SK-N-SH (cell line): ENCODE results near the gene FOXP1. TPM values are rescaled to one million over a fixed set of nuclear protein-coding genes. Genes with fewer than 3 reads are reported as not detected.

ENCODE experiments used
- CTCF ChIA-PET: fragments of 300-600, 350-600 bp; formaldehyde crosslinking; extraction: SDS; loops from one replicate; lab custom pipeline; 2021; lab: Yijun Ruan, JAX
- POLR2A ChIA-PET: fragments of 350-600 bp; sonication (Branson Sonifier 250); formaldehyde crosslinking; extraction: SDS; loops from one replicate; lab custom pipeline; 2020; ENCODE audit warnings: antibody characterized with exemption, inconsistent platforms; lab: Yijun Ruan, JAX
- DNase-seq: peaks from one replicate; pipeline ENCODE4 v3.0.0; 2012
- H2AFZ ChIP-seq: fragments of 200-600 bp; sonication (generic); 2 replicates; pipeline ENCODE4 v1.8.1; 2016; ENCODE audit warnings: antibody characterized with exemption, mild to moderate bottlenecking, low read depth
- H3F3A ChIP-seq: fragments of 200-600 bp; sonication (generic); replicated peaks from 2 replicates; pipeline ENCODE3; 2016; ENCODE audit warnings: antibody characterized with exemption, mild to moderate bottlenecking; ENCODE audit not compliant: insufficient read depth
- H3K27ac ChIP-seq, 2 experiments: fragments of 200-500 bp in 1 of 2; fragments of 200-600 bp in 1 of 2; sonication (Bioruptor generic) in 1 of 2; sonication (generic), shearing (Covaris generic) in 1 of 2; 2 replicates each; pipeline versions ENCODE4 v1.5.1 to v1.6.1; 2014 to 2016; ENCODE audit warnings: low read depth in 2 of 2, inconsistent platforms in 1 of 2, low read length in 1 of 2, mild to moderate bottlenecking in 1 of 2, mixed read lengths in 1 of 2
- H3K27me3 ChIP-seq: fragments of 200-600 bp; sonication (generic), shearing (Covaris generic); 2 replicates; pipeline ENCODE4 v1.6.1; 2016; ENCODE audit warnings: mixed run types; ENCODE audit not compliant: insufficient read depth
- H3K36me3 ChIP-seq, 2 experiments: fragments of 200-500 bp in 1 of 2; fragments of 200-600 bp in 1 of 2; sonication (Bioruptor generic) in 1 of 2; sonication (generic) in 1 of 2; replicated peaks in 1 of 2; 2 replicates each; pipeline versions ENCODE3 to v1.5.1; 2014 to 2016; ENCODE audit warnings: low read length in 1 of 2, mild to moderate bottlenecking in 1 of 2; ENCODE audit not compliant: insufficient read depth in 2 of 2, control insufficient read depth in 1 of 2
- H3K4me1 ChIP-seq, 2 experiments: fragments of 200-500 bp in 1 of 2; fragments of 200-600 bp in 1 of 2; sonication (Bioruptor generic) in 1 of 2; sonication (generic), shearing (Covaris generic) in 1 of 2; 2 replicates each; pipeline versions ENCODE4 v1.5.1 to v1.6.1; 2014 to 2016; ENCODE audit warnings: low read depth in 1 of 2, low read length in 1 of 2, mixed run types in 1 of 2; ENCODE audit not compliant: insufficient read depth in 2 of 2, control insufficient read depth in 1 of 2
- H3K4me2 ChIP-seq: fragments of 200-600 bp; sonication (generic), shearing (Covaris generic); 2 replicates; pipeline ENCODE4 v1.6.1; 2017; ENCODE audit warnings: mixed run types
- H3K4me3 ChIP-seq, 2 experiments: fragments of 200-500 bp in 1 of 2; fragments of 200-600 bp in 1 of 2; sonication (Bioruptor generic) in 1 of 2; sonication (generic), shearing (Covaris generic) in 1 of 2; 2 replicates each; pipeline versions ENCODE4 v1.5.1 to v1.8.1; 2014 to 2016; ENCODE audit warnings: low read depth in 2 of 2, inconsistent platforms in 1 of 2, low read length in 1 of 2, mild to moderate bottlenecking in 1 of 2, mixed read lengths in 1 of 2, moderate library complexity in 1 of 2
- H3K79me2 ChIP-seq: fragments of 200-600 bp; sonication (generic); 2 replicates; pipeline ENCODE4 v1.8.1; 2017; ENCODE audit warnings: mild to moderate bottlenecking; ENCODE audit not compliant: insufficient read depth
- H3K9ac ChIP-seq: fragments of 200-600 bp; sonication (generic); 2 replicates; pipeline ENCODE4 v1.6.1; 2017; ENCODE audit warnings: mixed run types
- H3K9me2 ChIP-seq: fragments of 200-600 bp; sonication (generic); 2 replicates; pipeline ENCODE4 v1.6.1; 2017; ENCODE audit warnings: mixed run types
- H3K9me3 ChIP-seq: fragments of 200-600 bp; sonication (generic); 2 replicates; pipeline ENCODE4 v1.6.1; 2017; ENCODE audit warnings: mixed run types, mild to moderate bottlenecking, moderate library complexity
- H4K20me1 ChIP-seq: fragments of 200-600 bp; sonication (generic); 2 replicates; pipeline ENCODE4 v1.6.1; 2017; ENCODE audit warnings: mild to moderate bottlenecking, mixed run types; ENCODE audit not compliant: insufficient read depth
- ELF1 ChIP-seq: IDR thresholded peaks from 2 replicates; pipeline ENCODE4 v1.4.0; 2012
- EP300 ChIP-seq, 2 experiments: IDR thresholded peaks; 2 replicates each; pipeline versions ENCODE4 v1.4.0 to v1.6.1; 2012; ENCODE audit warnings: borderline replicate concordance in 1 of 2, low read depth in 1 of 2, low read length in 1 of 2
- GATA2 ChIP-seq: sonication (generic); formaldehyde crosslinking; IDR thresholded peaks from 2 replicates; pipeline ENCODE4 v1.5.0; 2020; ENCODE audit warnings: mild to moderate bottlenecking, missing genetic modification reagents
- JUND ChIP-seq: IDR thresholded peaks from 2 replicates; pipeline ENCODE4 v1.4.0; 2012
- MAX ChIP-seq: IDR thresholded peaks from 2 replicates; pipeline ENCODE4 v1.4.0; 2012; ENCODE audit warnings: low read depth
- MXI1 ChIP-seq: IDR thresholded peaks from 2 replicates; pipeline ENCODE4 v1.6.1; 2012; ENCODE audit warnings: mild to moderate bottlenecking, low read depth, low read length, improper control_type of control experiment
- NFIC ChIP-seq: IDR thresholded peaks from 2 replicates; pipeline ENCODE4 v1.4.0; 2012; ENCODE audit warnings: borderline replicate concordance
- NRF1 ChIP-seq: IDR thresholded peaks from 2 replicates; pipeline ENCODE4 v1.6.1; 2012; ENCODE audit warnings: low read depth, mild to moderate bottlenecking, low read length
- RXRA ChIP-seq: IDR thresholded peaks from 2 replicates; pipeline ENCODE4 v1.4.0; 2012; ENCODE audit warnings: low read depth, mild to moderate bottlenecking, borderline replicate concordance
- SMC3 ChIP-seq: IDR thresholded peaks from 2 replicates; pipeline ENCODE4 v1.6.1; 2012; ENCODE audit warnings: low read depth, low read length, improper control_type of control experiment
- TCF12 ChIP-seq: IDR thresholded peaks from 2 replicates; pipeline ENCODE4 v1.4.0; 2012
- YY1 ChIP-seq: IDR thresholded peaks from 2 replicates; pipeline ENCODE4 v1.4.0; 2012; ENCODE audit warnings: low read depth, mild to moderate bottlenecking
- WGBS: methylation state at CpG from one replicate; pipeline ENCODE4 v1.1.6; 2017; ENCODE audit warnings: low lambda C conversion rate; 5-methylcytosine and 5-hydroxymethylcytosine counted together
- polyA plus RNA-seq, 3 experiments: library from polyadenylated mRNA; depleted of rRNA; stranded (reverse); fragments of >200 nt; gene quantifications; 2 replicates each; pipeline ENCODE4 v1.2.3, GENCODE V29; 2012
- TF ChIP-seq, protein P1 (sequence below): fragments of 150-350 bp; IDR thresholded peaks from 2 replicates; pipeline ENCODE4 v1.6.1; 2016; ENCODE audit warnings: mild to moderate bottlenecking, low read depth, low read length
- TF ChIP-seq, protein P2 (sequence below): IDR thresholded peaks from 2 replicates; pipeline ENCODE4; 2012
- TF ChIP-seq, protein P3 (sequence below): IDR thresholded peaks from 2 replicates; pipeline ENCODE4 v1.4.0; 2012; ENCODE audit warnings: low read depth, borderline replicate concordance

Gene FOXP1
- polyA plus RNA-seq, 1 of the 3 experiments (the other 2 are of a cell fraction): 8.8 TPM

GRCh38 chr3:71391361-71391760 lies 192.2 kb downstream of the FOXP1 start (continued):
- no peak for TF ChIP-seq NFIC

DNA sequence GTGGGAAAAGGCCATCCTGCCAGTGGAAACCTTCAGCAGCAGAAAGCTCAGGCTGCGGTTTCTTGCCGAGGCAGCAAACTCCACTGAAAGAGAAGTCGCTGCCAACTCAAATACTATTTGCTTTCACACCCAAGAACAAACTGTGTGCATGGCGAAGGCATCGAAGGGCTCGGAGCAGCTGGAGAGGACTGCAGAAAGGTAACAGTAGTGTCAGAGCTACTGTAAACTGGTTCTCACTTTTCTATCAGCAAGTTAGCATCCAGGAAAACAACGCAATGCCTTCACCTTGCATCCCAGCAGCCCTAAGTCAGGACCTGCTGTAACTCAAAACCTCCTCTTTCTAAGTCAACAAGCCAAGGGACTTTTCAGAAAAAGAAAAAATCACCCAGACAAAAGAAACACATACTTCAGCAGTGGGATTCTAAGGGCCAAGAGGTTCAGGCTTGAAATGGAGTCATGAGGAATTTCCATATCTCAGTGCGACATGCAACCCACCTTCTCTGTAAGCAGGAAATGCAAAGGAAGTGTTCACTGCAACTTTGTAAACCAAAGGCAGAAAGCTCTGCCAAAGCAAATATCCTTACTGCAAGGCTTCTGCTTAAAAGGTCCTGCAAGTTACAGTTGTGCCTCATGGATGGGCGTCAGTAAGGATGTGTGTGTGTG lies 193.5 kb downstream of the FOXP1 start:
- no peak overlapping the region for H3K9ac ChIP-seq
- H3K27me3 ChIP-seq: no peaks in the 10 kb centered on the region
- no peaks in the 10 kb centered on the region for H3K9me3 ChIP-seq
- WGBS: 82% methylated on average over 9 of the region's 9 CpGs
- no peak overlapping the region for H2AFZ ChIP-seq
- H3K36me3 ChIP-seq: no peaks in the 10 kb centered on the region
- H3K4me1 ChIP-seq: no peaks in the 10 kb centered on the region; a peak in 3 of 4 replicates
- POLR2A ChIA-PET: no interaction called here
- H3K4me3 ChIP-seq: no peak overlapping the region
- no peaks in the 10 kb centered on the region for H3K9me2 ChIP-seq
- H3K4me2 ChIP-seq: no peak overlapping the region
- CTCF ChIA-PET: interaction anchor here (0.6 to 0.9 kb wide), 2 partner anchors 21 to 383 kb away, joined by 3 read pairs; no protein-coding TSS in a partner anchor
- H4K20me1 ChIP-seq: no peaks in the 10 kb centered on the region
- peaks cover 90% of the 10 kb centered on the region for H3K79me2 ChIP-seq
- DNase-seq: no peak
- TF ChIP-seq TCF12: no peak
- no peak for TF ChIP-seq MAX
- no peak for TF ChIP-seq NFIC
- TF ChIP-seq, all 33 proteins: peak for 0
- Histone ChIP-seq H3K27ac (peak overlapping the region in 1 of 2 experiments; percentile 15; a peak in 1 of 4 replicates), H3F3A (peaks cover under 1% of the 10 kb centered on the region)

DNA sequence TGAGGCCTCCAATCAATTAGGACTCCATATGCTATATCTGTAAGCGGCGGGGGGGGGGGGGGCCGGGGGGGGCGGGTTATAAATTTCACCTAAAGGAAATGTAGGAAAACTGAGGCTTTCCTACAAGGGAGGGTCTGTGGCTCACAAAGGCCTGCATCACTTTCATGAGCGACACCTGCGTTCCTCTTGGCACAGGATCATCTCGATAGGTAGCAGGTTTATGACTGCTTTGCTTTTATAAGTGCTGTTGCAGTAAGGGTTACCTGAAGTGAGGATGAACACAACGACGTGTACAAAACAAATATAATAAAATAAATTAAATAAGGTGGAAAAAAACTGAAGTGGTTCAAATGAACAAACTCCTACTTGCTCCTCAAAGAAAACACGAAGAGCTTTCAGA lies 194.3 kb downstream of the FOXP1 start:
- H3F3A ChIP-seq: peaks cover 8% of the 10 kb centered on the region
- no peak overlapping the region for H3K4me2 ChIP-seq
- no peak overlapping the region for H3K27ac ChIP-seq
- no peaks in the 10 kb centered on the region for H3K36me3 ChIP-seq
- TF ChIP-seq MAX: no peak
- no peak overlapping the region for H3K9ac ChIP-seq
- no peaks in the 10 kb centered on the region for H4K20me1 ChIP-seq
- WGBS: 93% methylated on average over 9 of the region's 10 CpGs
- H3K27me3 ChIP-seq: no peaks in the 10 kb centered on the region
- no peak for DNase-seq
- peaks cover 92% of the 10 kb centered on the region for H3K79me2 ChIP-seq
- ChIA-PET CTCF (interaction anchor here (0.6 to 3.1 kb wide), 2 partner anchors 8 to 20 kb away, joined by 3 to 12 read pairs; no protein-coding TSS in a partner anchor), POLR2A (no interaction called here)
- H3K4me3 ChIP-seq: no peak overlapping the region
- H3K9me3 ChIP-seq: no peaks in the 10 kb centered on the region
- H3K9me2 ChIP-seq: no peaks in the 10 kb centered on the region
- peaks cover 0 to 8% of the 10 kb centered on the region in 2 experiments; a peak in 3 of 4 replicates for H3K4me1 ChIP-seq
- no peak overlapping the region for H2AFZ ChIP-seq

DNA sequence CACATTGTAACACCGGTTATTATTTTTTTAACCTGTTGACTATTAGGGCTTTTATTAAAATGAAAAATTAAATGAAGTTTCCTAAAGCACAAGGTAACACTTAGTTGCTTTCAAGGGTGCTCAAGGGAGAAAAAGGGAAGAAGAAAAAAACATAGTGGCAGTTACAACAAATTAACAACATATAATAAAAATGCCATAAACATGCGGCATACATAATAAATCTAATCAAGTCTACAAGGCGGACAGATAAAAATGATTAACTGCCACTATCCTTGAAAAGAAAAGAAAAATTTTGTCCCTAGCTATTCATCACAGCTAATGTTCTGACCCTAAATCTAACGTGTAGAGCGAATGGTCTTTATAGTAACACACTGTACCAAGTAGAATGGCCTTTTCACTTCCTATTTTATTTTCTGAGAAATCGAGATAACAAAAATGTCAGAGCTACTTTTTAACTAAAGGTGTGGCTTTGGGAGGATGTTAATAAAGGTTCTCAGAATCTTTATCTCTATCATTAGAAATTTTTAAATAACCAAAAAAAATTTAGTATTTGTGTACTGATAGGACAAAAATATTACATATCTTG lies 194.9 kb downstream of the FOXP1 start:
- WGBS: 94% methylated on average over 6 of the region's 6 CpGs
- peaks cover 10% of the 10 kb centered on the region for H3F3A ChIP-seq
- CTCF ChIA-PET: interaction anchor here (3.1 kb wide), 1 partner anchor 9 kb away, joined by 12 read pairs; no protein-coding TSS in a partner anchor
- DNase-seq: no peak
- H3K4me2 ChIP-seq: no peak overlapping the region
- no peaks in the 10 kb centered on the region for H3K9me3 ChIP-seq
- no peaks in the 10 kb centered on the region for H3K36me3 ChIP-seq
- no peaks in the 10 kb centered on the region for H3K9me2 ChIP-seq
- no peaks in the 10 kb centered on the region for H3K27me3 ChIP-seq
- POLR2A ChIA-PET: no interaction called here
- no peaks in the 10 kb centered on the region for H4K20me1 ChIP-seq
- peaks cover 92% of the 10 kb centered on the region for H3K79me2 ChIP-seq
- peaks cover 0 to 10% of the 10 kb centered on the region in 2 experiments; a peak in 3 of 4 replicates for H3K4me1 ChIP-seq
- H3K9ac ChIP-seq: no peak overlapping the region
- no peak overlapping the region for H3K4me3 ChIP-seq
- H2AFZ ChIP-seq: no peak overlapping the region
- H3K27ac ChIP-seq: no peak overlapping the region
- TF ChIP-seq MXI1 (no peak), ELF1 (no peak), YY1 (no peak), NRF1 (no peak), SMC3 (no peak), RXRA (no peak), TCF12 (no peak), EP300 (IDR thresholded peaks at IDR 0.05; ENCODE audit: borderline replicate concordance in 1 of 2, low read depth in 1 of 2, low read length in 1 of 2) (no peak), JUND (no peak), GATA2 (CRISPR knock-in tag) (no peak)
- TF ChIP-seq, protein P1, sequence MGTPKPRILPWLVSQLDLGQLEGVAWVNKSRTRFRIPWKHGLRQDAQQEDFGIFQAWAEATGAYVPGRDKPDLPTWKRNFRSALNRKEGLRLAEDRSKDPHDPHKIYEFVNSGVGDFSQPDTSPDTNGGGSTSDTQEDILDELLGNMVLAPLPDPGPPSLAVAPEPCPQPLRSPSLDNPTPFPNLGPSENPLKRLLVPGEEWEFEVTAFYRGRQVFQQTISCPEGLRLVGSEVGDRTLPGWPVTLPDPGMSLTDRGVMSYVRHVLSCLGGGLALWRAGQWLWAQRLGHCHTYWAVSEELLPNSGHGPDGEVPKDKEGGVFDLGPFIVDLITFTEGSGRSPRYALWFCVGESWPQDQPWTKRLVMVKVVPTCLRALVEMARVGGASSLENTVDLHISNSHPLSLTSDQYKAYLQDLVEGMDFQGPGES: no peak
- TF ChIP-seq, protein P2, sequence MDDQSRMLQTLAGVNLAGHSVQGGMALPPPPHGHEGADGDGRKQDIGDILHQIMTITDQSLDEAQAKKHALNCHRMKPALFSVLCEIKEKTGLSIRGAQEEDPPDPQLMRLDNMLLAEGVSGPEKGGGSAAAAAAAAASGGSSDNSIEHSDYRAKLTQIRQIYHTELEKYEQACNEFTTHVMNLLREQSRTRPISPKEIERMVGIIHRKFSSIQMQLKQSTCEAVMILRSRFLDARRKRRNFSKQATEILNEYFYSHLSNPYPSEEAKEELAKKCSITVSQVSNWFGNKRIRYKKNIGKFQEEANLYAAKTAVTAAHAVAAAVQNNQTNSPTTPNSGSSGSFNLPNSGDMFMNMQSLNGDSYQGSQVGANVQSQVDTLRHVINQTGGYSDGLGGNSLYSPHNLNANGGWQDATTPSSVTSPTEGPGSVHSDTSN: no peak
- TF ChIP-seq, protein P3, sequence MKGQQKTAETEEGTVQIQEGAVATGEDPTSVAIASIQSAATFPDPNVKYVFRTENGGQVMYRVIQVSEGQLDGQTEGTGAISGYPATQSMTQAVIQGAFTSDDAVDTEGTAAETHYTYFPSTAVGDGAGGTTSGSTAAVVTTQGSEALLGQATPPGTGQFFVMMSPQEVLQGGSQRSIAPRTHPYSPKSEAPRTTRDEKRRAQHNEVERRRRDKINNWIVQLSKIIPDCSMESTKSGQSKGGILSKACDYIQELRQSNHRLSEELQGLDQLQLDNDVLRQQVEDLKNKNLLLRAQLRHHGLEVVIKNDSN: no peak
